Measurements from ENCODE around the gene GPRC5C. TPM values are rescaled to one million over a fixed set of nuclear protein-coding genes. Genes with fewer than 3 reads are reported as not detected.

Gene GPRC5C
- total RNA-seq, 1 donor from 2014 or later: 13.5 TPM

DNA sequence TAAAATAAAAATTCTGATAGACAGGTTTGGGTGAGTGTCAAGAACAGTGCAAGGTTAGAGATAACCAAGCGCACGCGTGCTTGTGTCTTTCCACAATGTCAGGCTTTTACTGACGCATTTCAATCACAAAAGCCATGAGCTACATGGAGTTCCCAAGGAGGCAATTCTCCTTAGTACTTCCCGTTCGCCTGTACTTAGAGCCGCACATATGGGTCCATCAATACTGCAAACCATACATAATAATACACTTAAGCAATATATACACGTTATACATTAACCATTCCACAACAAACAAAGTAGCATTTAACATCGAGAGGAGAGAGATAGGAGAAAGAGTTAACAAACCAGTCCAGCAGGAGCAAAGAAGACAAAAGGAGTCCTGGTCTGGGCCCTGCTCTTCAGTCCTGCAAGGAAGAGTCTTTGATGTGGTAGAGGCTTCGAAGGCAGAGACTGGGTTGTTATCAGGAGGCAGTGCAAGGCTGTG is 11.9 kb upstream of the GPRC5C start:
- H3K9me3 Mint-ChIP-seq: no peaks in the 10 kb centered on the region
- DNase-seq (ENCODE audit: low spot score): no peak
- Histone ChIP-seq H3F3A (ENCODE audit: low read depth) (peaks cover 3% of the 10 kb centered on the region), H4K20me1 (ENCODE audit: low read depth) (no peaks in the 10 kb centered on the region), H3K79me2 (ENCODE audit: low read depth) (no peaks in the 10 kb centered on the region), H3K4me1 (no peaks in the 10 kb centered on the region), H3K27me3 (no peaks in the 10 kb centered on the region), H3K9ac (no peak overlapping the region), H3K4me2 (no peak overlapping the region), H3K4me3 (no peak overlapping the region), H2AFZ (replicated peaks) (no peak overlapping the region), H3K27ac (no peak overlapping the region), H3K9me3 (ENCODE audit: low read depth) (no peaks in the 10 kb centered on the region), H3K36me3 (no peaks in the 10 kb centered on the region)
- H3K4me3 Mint-ChIP-seq: no peak overlapping the region
- H3K4me1 Mint-ChIP-seq: peaks cover 4% of the 10 kb centered on the region
- no peaks in the 10 kb centered on the region for H3K36me3 Mint-ChIP-seq
- TF ChIP-seq EZH2phosphoT487 (IDR thresholded peaks at IDR 0.05) (no peak), EZH2 (IDR thresholded peaks at IDR 0.05) (no peak)
- TF ChIP-seq, protein P1, sequence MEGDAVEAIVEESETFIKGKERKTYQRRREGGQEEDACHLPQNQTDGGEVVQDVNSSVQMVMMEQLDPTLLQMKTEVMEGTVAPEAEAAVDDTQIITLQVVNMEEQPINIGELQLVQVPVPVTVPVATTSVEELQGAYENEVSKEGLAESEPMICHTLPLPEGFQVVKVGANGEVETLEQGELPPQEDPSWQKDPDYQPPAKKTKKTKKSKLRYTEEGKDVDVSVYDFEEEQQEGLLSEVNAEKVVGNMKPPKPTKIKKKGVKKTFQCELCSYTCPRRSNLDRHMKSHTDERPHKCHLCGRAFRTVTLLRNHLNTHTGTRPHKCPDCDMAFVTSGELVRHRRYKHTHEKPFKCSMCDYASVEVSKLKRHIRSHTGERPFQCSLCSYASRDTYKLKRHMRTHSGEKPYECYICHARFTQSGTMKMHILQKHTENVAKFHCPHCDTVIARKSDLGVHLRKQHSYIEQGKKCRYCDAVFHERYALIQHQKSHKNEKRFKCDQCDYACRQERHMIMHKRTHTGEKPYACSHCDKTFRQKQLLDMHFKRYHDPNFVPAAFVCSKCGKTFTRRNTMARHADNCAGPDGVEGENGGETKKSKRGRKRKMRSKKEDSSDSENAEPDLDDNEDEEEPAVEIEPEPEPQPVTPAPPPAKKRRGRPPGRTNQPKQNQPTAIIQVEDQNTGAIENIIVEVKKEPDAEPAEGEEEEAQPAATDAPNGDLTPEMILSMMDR (IDR thresholded peaks at IDR 0.05): no peak
- H3K27ac Mint-ChIP-seq: no peak overlapping the region
- H3K27me3 Mint-ChIP-seq (ENCODE audit: insufficient read depth, low read depth): peaks cover 12% of the 10 kb centered on the region

DNA sequence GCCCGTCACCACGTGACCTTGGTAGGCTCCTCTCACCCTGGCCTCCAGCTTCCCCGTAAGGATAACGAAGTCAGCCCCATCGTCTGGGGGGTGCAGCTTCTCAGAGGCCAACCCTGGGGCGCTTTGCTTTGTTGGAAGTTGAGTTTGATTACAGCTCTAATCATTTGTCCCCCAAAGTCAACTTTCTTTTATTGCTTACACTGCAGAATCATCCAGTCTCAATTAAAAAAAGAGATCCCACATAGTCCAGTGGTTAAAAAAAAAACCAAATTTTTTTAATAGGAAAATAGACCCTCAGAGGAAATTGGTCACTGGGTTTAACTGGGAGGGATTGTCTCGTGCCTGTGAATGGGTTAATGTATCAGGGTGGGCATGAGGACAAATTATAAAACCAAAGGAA is 7.8 kb upstream of the GPRC5C start:
- no peaks in the 10 kb centered on the region for H3K9me3 Mint-ChIP-seq
- no peaks in the 10 kb centered on the region for H3K36me3 Mint-ChIP-seq
- Histone ChIP-seq H3K9ac (no peak overlapping the region), H3K36me3 (no peaks in the 10 kb centered on the region), H3F3A (ENCODE audit: low read depth) (no peaks in the 10 kb centered on the region), H3K4me3 (no peak overlapping the region), H3K27ac (no peak overlapping the region), H3K79me2 (ENCODE audit: low read depth) (no peaks in the 10 kb centered on the region), H3K4me1 (peaks cover 12% of the 10 kb centered on the region), H3K4me2 (no peak overlapping the region), H3K9me3 (ENCODE audit: low read depth) (no peaks in the 10 kb centered on the region), H2AFZ (replicated peaks) (no peak overlapping the region), H4K20me1 (ENCODE audit: low read depth) (no peaks in the 10 kb centered on the region), H3K27me3 (no peaks in the 10 kb centered on the region)
- no peak overlapping the region for H3K4me3 Mint-ChIP-seq
- no peak for TF ChIP-seq EZH2 (IDR thresholded peaks at IDR 0.05)
- TF ChIP-seq, protein P1 (IDR thresholded peaks at IDR 0.05): no peak
- TF ChIP-seq EZH2phosphoT487 (IDR thresholded peaks at IDR 0.05): no peak
- no peak for DNase-seq (ENCODE audit: low spot score)
- H3K27me3 Mint-ChIP-seq (ENCODE audit: insufficient read depth, low read depth): peaks cover 19% of the 10 kb centered on the region
- H3K4me1 Mint-ChIP-seq: peaks cover 12% of the 10 kb centered on the region
- no peak overlapping the region for H3K27ac Mint-ChIP-seq

DNA sequence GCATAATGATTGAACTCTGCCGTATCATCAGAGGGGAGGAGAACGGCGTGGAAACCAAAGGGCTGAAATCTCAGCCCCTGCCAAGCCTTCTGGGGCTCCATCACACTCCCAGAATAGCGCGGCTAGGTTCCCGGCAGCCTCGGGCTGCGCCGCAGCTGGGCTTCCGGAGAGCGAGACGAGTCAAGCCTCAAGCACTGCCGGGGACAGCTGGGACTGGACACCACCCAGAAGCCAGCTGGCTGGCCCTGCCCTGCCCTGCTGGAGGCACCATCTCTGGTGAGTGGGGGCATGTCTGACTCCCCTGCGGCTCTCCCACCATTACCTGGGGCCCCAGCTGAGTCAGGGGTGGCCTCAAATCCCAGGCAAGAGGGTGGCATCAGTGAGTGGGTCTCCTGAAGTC is 7.2 kb upstream of the GPRC5C start:
- Mint-ChIP-seq H3K27ac (no peak overlapping the region), H3K36me3 (no peaks in the 10 kb centered on the region), H3K4me3 (no peak overlapping the region), H3K27me3 (ENCODE audit: insufficient read depth, low read depth) (peaks cover 20% of the 10 kb centered on the region), H3K4me1 (peaks cover 16% of the 10 kb centered on the region), H3K9me3 (no peaks in the 10 kb centered on the region)
- H3K36me3 ChIP-seq: no peaks in the 10 kb centered on the region
- H3K27ac ChIP-seq: no peak overlapping the region
- peaks cover under 1% of the 10 kb centered on the region for H3F3A ChIP-seq (ENCODE audit: low read depth)
- H3K4me3 ChIP-seq: no peak overlapping the region
- H4K20me1 ChIP-seq (ENCODE audit: low read depth): no peaks in the 10 kb centered on the region
- TF ChIP-seq EZH2 (IDR thresholded peaks at IDR 0.05): no peak
- no peak for TF ChIP-seq EZH2phosphoT487 (IDR thresholded peaks at IDR 0.05)
- TF ChIP-seq, protein P1 (IDR thresholded peaks at IDR 0.05): no peak
- H3K4me2 ChIP-seq: no peak overlapping the region
- no peaks in the 10 kb centered on the region for H3K79me2 ChIP-seq (ENCODE audit: low read depth)
- H3K4me1 ChIP-seq: peaks cover 13% of the 10 kb centered on the region
- no peaks in the 10 kb centered on the region for H3K9me3 ChIP-seq (ENCODE audit: low read depth)
- no peak overlapping the region for H3K9ac ChIP-seq
- no peak for DNase-seq (ENCODE audit: low spot score)
- no peaks in the 10 kb centered on the region for H3K27me3 ChIP-seq
- no peak overlapping the region for H2AFZ ChIP-seq (replicated peaks)
